NCI-H524 (cell line): ENCODE measurements around the gene MLNR.

Source experiments
- DNase-seq, 2 experiments: peaks; one replicate each; lab custom pipeline; 2025; lab: John Stamatoyannopoulos, UW

Gene MLNR

DNA sequence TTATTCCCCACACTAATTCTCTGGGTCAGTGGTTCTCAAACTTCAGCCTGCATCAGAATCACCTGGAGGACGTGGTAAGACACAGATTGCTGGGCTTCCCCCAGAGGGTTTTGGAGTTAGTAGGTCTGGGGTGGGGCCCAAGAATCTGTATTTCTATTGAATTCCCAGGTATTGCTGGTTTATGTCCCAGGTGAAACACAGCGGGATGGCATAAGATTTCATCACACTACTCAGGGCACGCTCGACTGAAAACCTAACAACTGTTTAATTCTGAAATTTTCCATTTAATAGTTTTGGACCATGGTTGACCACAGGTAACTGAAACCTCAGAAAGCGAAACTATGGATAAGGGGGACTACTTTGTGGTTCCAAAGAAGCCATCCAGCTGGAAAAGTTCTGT lies 6.5 kb downstream of the MLNR start:
- DNase-seq = no peak

DNA sequence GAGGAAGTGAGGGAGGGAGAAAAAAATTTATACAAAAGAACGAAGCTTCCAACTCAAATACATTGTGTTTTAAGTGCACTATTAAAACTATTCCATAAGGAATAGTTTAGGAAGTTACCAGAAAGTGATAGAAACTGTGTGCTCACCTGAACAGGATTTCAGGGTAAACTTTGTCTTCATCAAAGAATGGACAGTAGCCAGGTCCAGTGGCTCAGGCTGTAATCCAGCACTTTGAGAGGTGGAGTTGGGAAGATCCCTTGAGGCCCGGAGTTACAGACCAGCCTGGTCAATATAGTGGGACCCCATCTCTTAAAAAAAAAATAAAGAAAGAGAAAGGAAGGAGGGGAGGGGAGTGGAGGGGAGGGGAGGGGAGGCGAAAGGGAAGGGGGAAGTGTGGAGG lies 14.6 kb downstream of the MLNR start:
- no peak for DNase-seq

DNA sequence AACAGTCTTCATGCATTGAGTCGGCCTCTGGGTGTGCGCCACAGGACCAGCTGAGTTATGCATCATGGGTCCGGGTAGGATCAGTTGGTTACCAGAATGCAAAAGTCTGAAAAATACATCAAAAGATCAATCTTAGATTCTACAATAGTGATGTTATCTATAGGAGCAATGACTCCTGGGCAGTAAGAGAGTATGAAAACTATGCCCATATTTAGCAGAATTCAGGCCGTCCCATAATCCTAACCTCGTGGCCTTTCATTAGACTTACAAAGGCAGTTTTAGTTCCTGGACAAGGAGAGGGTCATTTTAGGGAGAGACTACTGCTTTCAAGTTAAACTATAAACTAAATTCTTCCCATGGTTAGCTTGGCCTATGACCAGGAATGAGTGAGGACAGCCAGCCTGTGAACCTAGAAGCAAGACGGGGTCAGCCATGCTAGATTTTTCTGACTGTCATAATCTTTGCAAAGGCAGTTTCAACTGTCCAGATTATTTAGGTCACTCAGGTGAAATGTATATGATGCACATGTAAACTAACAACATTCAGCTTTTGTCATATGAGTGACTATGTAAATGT lies 15.8 kb downstream of the MLNR start:
- DNase-seq = no peak

DNA sequence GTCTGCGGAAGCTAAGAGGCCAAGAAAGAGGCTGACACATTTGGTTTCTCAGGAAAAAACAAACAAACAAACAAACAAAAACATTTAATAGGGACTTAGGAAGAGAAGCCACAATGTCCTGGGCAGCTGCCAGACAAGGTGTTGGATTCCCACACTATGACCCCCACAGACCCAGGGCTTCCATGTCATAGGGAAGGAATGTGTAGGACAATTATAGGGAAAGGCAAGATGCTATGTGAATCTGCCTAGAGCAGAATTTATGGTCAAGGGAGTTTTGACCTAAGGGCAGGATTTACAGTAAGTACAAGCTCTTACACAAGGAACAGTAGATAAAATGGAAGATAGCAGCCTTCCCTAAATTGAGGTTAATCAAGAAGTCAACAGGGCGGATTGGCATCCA lies 18.5 kb downstream of the MLNR start:
- no peak for DNase-seq

DNA sequence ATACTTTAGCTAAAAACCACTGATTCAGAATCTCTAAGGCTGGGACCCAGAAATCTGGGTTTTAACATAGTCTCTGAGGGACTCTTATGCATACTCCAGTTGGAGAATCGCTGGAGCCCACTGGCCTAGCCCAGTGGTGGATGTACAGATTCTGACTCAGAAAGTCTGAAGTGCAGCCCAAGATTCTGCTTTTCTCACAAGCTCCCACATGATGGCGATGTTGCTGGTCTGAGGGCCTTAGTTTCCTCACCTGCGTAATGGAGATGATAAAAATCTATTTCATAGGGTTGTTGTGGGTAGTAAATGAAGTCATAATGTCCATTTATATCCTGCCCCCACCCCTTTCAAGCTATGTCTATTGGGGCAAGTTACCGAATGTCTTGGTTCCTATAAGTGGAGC lies 19.9 kb downstream of the MLNR start:
- peak in 1 of 2 experiments; percentile 7 for DNase-seq

DNA sequence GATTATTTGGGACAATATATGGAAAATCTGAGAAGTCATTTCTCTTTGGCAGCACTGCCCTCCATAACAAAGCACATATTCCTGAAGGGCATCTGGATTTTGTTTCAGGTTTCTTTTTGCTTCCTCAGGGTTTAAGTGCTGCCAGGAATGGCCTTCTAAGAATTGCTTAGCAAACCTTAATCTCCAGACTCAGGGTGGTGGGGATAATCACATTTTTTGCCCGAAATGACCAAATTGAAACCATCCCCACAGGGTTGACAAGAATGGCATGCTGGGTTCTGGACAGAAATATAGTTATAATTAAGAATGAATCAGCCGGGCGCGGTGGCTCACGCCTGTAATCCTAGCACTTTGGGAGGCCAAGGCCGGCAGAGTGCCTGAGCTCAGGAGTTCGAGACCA lies 21.2 kb downstream of the MLNR start:
- no peak for DNase-seq

DNA sequence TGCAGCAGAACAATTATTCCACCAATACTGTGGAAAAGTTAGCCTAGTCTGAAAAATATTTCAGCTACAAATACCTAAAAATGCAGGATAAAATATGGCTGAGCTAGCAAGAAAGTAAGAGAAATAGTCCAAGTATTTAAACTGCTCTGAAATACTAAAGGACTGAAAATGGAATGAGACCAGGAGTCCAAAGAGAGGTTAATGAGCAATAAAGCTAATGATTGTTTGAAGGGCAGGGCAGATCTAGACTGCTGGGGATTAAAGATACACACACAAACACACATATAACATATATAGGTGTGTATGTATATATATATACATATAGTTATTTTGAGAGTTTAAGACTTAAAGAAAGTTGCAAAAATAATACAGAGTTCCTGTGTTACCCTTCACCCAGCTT lies 25.0 kb downstream of the MLNR start:
- no peak for DNase-seq

DNA sequence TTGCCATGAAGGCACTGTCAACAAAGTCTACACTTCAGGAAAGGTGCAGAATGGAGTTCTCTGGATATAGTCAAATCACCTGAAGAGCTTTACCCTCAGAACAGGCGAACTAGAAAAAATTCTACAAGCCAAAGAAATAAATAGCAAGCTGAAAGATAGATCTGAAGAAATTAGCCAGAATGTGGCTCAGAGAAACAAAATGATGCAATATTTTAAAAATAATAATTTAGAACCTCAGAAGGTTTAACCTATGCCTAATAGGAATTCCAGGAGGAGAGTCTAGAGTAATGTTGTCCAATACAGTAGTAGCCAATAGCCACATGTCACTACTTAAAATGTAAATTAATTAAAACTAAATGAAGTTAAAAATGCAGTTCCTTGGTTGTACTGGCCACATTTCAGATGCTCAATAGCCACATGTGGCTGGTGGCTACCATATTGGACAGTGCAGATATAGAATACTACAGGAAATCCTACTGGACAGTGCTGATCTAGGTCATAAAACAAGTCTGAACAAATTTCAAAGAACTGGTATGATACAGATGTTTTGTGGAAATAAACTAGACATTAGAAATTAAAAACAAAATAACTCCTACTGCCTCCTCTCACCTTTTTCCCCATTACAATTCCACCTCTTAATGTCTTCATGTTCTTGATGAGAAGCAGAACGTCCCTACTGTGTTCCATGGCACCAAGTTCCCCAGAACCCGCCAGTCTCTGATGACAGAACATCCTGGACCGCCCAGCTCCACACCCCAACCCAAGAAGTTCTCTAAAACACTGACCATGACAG lies 26.9 kb downstream of the MLNR start:
- no peak for DNase-seq

DNA sequence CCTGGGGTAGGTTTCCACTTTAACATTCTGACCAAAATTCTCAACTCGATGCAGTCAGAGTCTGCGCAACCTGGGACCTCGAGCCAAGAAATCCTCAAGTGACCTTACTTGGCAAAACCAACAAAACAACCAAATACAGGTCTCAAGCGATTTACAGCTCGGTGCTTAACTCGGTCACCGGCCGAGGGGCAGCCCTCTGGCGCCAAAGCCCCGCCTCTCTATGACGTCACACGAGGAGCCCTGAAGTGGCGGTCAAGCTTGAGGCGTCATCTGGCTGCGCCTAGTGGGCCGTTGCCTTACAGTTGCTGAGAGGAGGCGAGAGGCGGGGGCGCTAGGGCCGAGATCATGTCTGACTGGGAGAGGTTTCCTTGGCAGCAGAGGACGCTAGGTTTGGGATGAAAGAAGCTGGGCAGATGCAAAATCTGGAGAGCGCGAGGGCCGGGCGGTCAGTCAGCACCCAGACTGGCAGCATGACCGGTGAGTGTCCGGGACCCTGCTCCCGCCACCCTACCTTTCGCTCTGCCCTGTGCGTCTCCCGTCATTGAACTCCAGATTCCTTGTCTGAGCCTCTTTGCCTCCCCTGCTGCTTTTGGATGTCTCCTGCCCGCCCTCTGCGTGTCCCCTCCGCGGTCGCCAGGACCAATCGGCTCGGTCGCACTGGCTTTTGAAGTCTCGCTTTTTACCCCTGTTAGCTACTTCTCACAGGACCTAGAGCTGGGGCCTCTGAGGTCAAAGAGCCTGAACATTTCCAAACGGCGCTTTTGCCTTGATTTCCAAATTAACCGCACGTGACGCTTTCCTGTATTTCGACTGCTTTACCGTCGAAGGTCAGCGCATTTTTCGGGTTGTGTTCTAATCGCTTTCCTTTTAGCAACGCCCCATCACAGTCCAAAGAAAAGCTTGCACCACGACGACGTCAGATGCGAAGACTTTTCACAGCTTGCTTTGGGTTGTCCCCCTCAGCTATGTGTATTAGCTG lies 27.8 kb downstream of the MLNR start, which contains the start of gene CDADC1:
Gene CDADC1 (plus strand): TSS at position 283 of the 979 bp plus-strand sequence. CDS start 113 bp downstream, at position 396.
- DNase-seq = peak; percentile 78 to 91

DNA sequence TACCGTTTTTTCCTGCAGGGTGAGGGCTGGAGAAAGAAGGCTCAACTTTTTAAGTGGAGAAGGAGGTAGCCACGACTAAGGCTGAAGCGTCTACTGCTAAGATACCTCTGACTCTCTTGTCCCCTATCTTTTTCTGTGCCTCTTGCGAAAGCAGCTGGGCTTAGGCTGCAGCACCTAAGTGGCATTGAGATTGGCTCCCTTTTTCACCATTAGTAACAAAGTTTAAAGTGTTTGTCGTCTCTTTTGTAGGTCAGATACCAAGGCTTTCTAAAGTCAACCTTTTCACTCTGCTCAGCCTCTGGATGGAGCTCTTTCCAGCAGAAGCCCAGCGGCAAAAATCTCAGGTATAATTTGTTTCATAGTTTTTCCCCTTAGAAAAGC lies 28.5 kb downstream of the MLNR start:
- no peak for DNase-seq

DNA sequence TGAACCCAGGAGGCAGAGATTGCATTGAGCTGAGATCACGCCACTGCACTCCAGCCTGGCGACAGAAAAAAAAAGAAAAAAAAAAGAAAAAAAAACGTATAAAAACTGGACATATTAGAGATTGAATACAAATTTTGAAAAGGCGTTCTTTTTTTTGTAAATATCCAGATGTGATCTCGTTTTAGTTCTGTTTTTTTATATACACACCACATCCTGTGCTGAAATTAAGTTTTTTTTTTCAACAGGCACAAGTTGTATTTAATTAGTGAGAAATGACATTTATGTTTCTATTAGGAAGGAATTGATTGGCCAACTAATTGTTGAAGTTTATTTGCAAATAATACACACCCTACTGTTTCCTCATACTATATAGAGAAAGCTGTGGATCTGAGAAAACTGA lies 31.2 kb downstream of the MLNR start:
- DNase-seq = no peak

DNA sequence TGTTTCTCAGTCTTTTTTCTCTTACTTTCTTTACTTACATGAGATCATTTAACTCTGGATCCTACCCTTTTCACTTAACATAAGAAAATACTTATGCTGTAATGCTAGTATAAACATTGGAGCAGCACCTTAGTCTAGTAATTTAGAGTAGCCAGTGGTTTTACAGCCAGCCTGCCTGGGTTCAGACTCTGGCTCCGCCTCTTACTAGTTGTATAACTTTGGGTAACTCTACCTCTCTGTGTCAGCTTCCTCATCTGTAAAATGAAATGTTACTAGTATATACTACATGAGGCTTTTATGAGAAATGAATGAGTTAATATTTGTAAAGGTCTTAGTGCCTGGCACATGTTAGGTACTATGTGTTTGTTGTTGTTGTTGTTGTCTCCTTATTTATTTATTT lies 33.2 kb downstream of the MLNR start:
- no peak for DNase-seq

DNA sequence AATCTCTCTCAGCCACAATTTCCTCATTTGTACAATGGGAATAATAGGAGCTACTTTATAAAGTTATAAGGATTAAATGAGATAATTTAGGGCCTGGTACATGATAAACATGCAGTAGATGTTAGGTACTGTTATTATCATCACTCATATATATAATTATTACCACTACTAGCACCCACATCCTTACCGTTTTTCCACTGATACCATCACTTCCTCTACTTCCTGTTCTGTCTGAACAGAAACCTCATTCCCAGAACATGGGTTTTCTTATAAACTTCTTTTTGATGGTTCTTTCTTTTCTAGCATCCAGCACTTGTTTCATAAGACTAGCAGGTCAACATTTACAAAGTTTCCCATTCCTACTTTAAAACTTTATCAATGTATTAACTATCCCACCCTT lies 33.9 kb downstream of the MLNR start:
- DNase-seq = no peak

DNA sequence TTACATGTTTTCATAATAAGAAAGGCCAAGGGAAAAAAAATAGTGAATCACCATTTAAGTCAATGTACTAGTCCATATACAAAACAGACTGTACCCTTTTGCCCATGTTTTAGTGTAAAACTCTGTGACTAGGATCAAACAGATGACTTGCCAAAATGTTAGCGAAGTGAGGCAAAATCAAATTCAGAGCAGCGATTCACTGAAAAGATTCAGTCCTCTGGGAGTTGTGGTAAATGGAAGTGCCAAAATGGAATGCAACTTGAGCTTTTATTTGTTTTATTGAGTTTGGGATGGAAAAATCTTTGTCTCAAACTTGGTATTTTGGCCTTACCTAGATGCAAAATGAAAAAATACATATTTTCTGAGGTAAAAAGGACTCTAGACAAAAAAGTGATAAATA lies 36.7 kb downstream of the MLNR start:
- DNase-seq = no peak

DNA sequence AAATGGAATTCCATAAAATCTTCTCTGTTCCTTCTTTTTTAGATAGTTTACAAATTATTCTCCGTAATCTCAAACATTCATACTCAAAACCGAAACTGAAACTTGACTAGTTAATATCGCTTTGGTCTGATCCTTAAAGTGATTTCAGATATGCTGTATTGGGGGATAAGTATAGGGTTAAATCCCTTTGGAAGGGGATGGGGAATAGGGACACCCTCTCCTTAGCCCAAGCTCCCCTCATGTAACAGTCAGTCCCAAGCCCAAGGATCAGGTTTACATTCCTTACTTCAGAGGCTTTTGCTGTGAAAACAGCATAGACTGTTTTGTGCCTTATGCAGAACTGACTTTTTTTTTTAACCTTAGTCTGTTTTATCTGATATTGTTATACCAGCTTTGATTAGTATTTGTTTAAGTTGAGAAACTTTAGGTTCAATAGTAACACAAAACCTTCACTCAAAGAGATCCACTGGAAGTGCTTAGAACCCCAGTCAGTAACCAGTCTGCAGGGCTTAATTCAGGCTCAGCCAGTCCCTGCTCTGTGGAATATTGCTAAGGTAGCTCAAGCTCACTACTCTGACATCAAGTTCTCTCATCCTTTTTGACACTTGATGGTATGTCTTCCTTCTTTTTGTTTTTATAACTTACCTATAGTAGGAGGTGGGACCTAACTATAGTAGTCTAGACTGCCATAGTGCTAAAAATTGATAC lies 38.1 kb downstream of the MLNR start:
- no peak for DNase-seq

DNA sequence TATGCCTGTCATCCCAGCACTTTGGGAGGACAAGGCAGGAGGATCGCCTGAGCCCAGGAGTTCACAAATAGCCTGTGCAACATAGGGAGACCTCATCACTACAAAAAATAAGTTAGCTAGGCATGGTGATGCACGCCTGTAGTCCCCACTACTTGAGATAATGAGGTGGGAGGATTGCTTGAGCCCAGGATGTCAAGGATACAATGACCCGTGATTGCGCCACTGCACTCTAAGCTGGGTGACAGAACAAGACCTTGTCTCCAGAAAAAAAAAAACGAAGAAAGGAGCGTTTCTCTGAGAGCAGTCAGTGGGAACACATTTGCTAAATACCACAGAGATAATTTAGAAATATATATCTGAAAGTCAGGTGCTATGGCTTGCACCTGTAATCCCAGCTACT lies 39.4 kb downstream of the MLNR start:
- no peak for DNase-seq

DNA sequence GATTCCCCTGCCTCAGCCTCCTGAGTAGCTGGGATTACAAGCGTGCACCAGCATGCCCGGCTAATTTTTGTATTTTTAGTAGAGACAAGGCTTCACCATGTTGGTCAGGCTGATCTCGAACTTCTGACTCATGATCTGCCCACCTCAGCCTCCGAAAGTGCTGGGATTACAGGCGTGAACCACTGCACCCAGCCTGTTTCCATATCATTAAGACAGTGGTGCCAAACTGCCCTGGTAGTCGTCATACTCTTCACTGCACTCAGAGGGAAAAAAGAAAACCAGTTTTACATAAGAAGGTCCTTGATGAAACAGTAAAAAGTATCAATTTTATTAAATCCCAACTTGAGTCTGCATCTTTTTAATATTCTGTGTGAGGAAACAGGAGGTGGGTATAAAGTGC lies 42.5 kb downstream of the MLNR start:
- DNase-seq = no peak

DNA sequence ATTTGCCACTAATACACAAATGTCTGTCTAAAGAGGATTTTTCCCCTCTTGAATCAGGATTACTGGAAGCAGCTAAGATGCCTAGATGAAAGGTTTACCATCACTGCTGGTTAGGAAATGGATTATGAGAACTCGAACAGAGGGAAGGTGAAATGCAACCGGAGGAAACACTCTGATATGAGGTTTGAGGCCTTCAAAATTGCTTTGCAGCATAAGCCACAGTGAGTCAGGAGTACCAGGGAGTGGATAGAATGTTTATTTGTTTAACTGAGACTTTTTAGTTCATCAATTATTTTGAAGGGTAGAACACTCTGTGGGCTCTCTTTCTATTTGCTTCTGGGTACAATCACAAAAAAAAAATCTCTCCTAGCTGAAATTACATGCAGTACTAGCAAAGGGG lies 45.7 kb downstream of the MLNR start:
- peak in 1 of 2 experiments; percentile 4 for DNase-seq

DNA sequence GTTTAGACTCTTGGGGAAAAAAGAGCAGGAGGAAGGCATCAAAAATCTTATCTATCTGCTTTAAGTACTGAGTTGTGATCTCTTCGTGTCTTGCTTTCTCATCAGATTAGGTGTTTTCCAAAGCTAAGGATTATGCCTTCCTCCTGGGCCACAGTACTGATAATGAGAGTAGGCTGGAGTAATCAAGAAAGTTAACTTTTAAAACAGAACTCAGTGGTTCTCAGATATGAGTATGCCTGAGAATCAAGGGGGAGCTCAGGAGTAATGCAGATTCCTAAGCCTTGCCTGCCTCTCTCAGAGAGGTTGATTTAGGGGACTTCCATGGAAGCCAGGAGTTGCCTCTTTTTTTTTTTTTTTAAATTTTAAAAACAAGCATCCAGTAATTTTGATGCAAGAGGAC lies 51.1 kb downstream of the MLNR start:
- DNase-seq = no peak
